Omental fat pad (tissue), 4 donors: ENCODE data around the gene GALNT14. TPM values are rescaled to one million over a fixed set of nuclear protein-coding genes. Genes with fewer than 3 reads are reported as not detected.

Experiments
- ATAC-seq: fragments of 150-250 bp; one replicate; pipeline ENCODE4 v1.9.1; 2016; ENCODE audit warnings: mild to moderate bottlenecking, moderate library complexity; ENCODE audit not compliant: low FRiP score
- DNase-seq: peaks from one replicate; pipeline ENCODE4 v3.0.0-alpha.2; 2019; ENCODE audit warnings: low spot score
- CTCF ChIP-seq, 3 donors: fragments of 450-650 bp; IDR thresholded peaks; one replicate each; pipeline ENCODE4 v1.5.1; 2016 to 2017; ENCODE audit warnings: antibody characterized with exemption in 3 of 3, mild to moderate bottlenecking in 3 of 3, moderate library complexity in 2 of 3
- total RNA-seq, 4 donors: library from RNA; depleted of rRNA; stranded (reverse); fragments of >200 nt; gene quantifications; one replicate each; pipeline ENCODE4 v1.1.0, GENCODE V29; 2016

Gene GALNT14
- total RNA-seq, 4 donors from 2014 or later, result 0.65 to 2.6 (median 2.0) TPM

GRCh38 chr2:31136000-31136399, 2.2 kb downstream of the GALNT14 start:
- ATAC-seq (no peak), DNase-seq (no peak)
- no peak for TF ChIP-seq CTCF (IDR thresholded peaks at IDR 0.05)

GRCh38 chr2:31134480-31134879, 3.8 kb downstream of the GALNT14 start:
- ATAC-seq, result no peak
- no peak for TF ChIP-seq CTCF (IDR thresholded peaks at IDR 0.05)
- no peak for DNase-seq

- no peak for TF ChIP-seq CTCF (IDR thresholded peaks at IDR 0.05)
- no peak for ATAC-seq
- DNase-seq, result no peak
Measured at GRCh38 chr2:31132786-31133185, 5.5 kb downstream of the GALNT14 start.

GRCh38 chr2:31131871-31132270, 6.4 kb downstream of the GALNT14 start:
- TF ChIP-seq CTCF (IDR thresholded peaks at IDR 0.05), result no peak
- no peak for ATAC-seq
- DNase-seq, result no peak

GRCh38 chr2:31129375-31130171, 8.7 kb downstream of the GALNT14 start:
- DNase-seq (no peak), ATAC-seq (no peak)
- TF ChIP-seq CTCF (IDR thresholded peaks at IDR 0.05), result no peak

GRCh38 chr2:31127931-31128330, 10.3 kb downstream of the GALNT14 start:
- DNase-seq, result no peak
- TF ChIP-seq CTCF (IDR thresholded peaks at IDR 0.05), result no peak
- ATAC-seq, result no peak
